Activated CD8-positive, alpha-beta memory T cell treated with anti-CD3 and anti-CD28 coated beads for 1 hour (primary cell): ENCODE data around the gene LCORL.
"Not testable (repeated sequence)": the region's sequence is repeated elsewhere in the genome, so short reads cannot be mapped to it uniquely, and the experiment has no call there.

Experiments used
- DNase-seq, 2 donors: peaks; one replicate each; pipeline ENCODE4 v3.0.0-alpha.2; 2020; ENCODE audit warnings: low read depth in 1 of 2; ENCODE audit errors: extremely low read depth in 1 of 2

LCORL gene

DNA sequence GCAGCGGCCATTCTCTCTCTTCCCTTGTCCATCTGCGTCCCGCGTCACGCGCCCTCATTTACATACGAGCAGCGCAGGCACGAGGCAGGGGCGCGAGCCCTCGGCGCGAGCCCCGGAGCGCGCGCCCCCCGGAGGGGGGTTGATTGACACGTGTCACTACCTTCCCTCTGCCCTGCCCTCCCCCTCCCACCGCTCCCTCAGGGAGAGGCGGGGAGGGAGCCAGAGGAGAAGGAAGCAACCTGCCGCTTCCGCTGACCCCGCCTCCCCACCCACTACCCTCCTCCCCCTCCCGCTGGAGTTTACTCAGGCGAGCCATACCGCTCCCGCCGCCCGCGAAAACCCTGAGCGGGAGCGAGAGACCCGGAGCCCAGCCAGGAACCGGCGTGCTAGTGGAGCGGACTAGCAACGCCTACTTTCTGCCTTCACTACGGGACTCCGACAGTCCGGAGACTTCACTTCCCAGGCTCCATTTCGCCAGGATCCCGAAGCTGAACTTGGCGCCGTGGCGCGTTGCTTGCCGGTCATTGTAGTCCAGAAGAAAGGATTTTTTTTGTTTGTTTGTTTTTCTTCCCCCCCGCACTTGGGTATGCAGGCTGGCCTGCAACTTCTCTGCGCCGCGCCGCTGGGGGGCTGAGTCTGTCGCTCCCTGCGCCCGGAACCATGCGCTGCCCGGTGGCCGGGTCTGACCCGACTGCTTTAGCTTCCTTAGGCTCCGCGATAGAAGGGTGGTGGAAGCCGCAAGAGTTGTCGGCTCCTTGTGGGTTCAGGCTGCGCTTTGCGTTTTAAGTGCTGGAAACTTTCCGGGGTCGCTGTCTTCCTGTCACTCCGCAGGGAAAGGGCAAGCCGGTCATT lies at the start of gene LCORL:
TSS of gene LCORL (minus strand) at position 36 of the 852 bp plus-strand sequence. CDS start at position 32, 4 bp downstream.
- DNase-seq, result peak; percentile 70 to 75

DNA sequence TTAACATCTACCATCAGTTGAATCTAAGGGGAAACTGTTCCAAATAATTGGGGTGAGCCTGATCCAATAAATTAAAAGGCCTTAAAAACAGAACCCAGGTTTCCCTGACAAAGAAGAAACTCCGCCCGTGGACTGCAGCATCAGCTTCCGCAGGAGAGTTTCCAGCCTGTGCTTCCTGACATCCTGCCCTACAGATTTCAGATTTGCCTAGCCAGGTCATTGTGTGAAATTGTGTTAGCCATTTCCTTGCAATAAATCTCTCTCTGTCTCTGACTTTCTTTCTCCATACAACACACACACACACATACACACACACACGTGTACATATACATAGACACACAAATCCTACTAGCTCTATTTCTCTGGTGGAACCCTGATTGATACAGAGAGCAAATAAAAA lies 48.3 kb upstream of the LCORL start:
- DNase-seq, result no peak

DNA sequence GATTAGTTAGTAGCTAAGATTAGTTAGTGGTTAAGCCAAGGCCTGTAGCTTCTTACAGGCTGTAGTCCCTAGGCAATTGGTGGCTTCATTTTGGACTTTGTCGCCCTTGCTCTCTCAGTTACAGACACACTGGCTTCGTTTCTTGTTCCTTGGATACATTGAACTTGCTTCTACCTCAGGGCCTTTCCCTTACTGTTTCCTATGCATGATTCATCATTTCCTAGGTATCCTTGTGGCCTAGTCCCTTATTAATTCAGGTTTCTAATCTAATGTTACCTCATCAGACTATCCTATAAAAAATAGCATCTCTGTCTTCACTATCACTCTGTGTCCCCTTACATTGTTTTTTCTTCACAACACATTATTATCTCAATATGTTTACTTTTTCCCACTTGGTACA lies 45.5 kb upstream of the LCORL start:
- no peak for DNase-seq

DNA sequence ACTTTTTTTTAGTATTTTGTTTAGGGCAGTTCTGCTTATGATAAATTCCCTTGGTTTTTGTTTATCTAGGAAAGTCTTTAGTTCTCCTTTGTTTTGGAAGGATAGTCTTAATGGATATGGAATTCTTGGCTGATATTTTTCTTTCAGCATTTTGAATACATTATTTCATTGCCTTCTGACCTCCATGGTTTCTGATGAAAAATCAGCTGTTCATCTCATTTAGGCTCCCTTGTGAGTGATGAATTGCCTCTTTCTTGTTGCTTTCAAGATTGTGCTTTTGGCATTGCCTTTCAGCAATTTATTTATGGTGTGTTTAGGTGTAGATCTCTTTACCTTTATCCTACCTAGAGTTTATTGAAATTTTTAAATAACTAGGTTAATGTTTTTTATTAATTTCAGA lies 41.5 kb upstream of the LCORL start:
- no peak for DNase-seq

DNA sequence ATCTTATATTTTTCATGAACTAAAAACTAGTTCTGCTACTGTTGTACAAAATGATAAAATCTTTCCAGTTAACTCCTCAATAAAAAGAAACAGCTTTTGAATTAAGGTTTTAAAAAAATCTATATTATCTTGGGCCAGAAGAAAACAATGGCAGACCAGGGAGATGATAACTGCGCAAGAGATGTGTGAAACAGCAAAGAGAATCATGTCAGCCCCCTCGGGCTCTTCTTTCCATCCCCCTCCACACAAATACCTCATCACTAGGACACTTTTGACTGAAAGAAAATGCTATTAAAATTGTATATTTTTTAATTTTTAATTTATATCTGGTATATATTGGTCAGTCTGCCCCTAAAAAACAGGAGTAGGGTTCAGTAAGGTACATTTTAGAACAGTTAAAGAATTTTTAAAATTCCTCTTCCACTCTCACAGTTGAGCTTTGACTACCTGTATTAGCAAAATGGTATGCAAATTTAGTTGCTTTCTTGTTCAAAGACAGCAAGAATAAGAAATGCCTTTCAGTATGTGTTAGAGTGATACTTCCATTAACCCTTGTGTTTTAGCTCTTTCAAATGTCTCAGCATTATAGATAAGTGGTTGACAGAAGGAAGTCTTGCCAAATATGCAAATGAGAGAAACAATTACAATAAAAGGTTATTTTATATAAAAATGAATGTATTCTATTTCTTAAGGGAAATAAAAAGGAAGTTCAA lies 36.4 kb upstream of the LCORL start:
- DNase-seq, result no peak

DNA sequence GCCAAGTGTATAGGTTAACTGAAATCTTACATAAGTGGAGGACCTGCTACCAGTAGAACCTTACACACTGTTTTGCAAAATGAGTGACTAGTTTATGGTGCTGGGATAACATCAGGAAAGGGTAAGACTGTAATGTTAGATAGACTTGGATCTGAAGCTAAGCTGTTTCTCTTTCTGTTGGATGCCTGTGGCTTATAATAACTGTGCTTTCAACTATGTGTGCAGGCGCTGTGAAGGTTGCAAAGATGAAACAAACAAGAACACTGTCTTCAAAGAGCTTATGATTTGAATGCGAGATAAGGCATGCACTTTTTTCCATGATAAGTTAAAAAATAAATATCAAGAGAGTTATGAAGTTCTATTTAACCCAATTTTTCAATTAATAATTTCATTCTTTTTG lies 34.5 kb upstream of the LCORL start:
- DNase-seq, result no peak

DNA sequence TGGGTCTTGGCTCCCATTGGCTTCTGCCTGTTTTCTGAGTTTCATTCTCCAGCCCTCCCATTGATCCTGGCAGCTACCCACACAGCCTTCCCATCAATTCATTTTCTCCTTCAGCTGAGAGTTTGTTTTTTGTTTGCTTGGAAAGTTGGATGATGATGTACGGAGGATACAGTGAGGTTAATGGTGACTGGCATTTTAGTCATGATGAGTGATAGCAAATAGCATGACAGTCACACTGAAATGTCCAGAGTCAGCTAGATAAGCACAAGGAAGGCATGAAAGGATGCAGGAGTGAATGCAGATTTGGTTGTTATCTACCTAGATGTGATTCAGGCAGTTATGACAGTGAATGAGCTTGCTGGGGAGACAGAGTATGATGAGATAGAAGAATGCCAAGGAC lies 30.6 kb upstream of the LCORL start:
- no peak for DNase-seq

DNA sequence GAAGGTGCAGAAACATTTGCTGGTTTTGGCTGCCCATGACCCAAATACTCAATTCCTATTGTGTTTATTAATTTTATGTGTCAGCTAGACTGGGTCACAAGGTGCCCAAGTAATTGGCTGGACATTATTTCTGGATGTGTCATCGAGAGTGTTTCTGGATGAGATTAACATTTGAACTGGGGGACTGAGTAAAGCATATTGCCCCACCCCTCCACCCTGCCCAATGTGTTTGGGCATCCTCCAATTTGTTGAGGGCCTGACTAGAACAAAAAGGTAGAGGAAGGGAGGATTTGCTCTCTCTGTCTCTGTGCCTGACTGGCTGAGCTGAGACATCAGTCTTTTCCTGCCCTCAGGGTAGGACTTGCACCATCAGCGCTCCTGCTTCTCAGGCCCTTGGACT lies 29.7 kb upstream of the LCORL start:
- no peak for DNase-seq

DNA sequence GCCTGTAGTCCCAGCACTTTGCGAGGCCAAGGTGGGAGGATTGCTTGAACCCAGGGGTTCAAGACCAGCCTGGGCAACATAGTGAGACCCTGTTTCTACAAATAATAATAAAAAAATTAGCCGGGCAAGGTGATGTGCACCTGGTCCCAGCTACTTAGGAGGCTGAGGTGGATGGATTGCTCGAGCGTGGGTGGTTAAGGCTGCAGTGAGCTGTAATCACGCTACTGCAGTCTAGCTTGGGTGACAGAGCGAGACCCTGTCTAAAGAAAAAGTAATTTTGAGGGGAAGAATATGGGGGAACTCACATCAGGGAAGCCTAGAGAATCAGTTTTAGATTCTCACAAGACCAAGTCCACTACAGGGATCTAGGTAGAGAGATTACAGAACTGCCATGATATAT lies 28.9 kb upstream of the LCORL start:
- DNase-seq, result no peak

DNA sequence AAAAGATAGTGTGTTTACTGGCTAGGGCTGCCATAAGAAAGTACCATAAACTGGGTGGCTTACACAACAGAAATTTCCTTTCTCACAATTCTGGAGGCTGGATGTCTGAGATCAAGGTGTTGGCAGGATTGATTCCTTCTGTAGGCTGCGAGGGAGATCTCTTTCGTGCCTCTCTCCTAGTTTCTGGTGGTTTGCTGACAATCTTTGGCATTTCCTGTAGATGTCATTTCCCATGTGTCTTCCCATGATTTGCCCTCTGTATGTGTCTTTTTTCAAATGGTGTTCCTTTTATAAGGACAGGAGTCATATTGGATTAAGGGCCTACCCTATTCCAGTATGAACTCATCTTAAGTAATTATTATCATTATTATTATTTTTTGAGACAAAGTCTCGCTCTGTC lies 27.9 kb upstream of the LCORL start:
- DNase-seq, result no peak

DNA sequence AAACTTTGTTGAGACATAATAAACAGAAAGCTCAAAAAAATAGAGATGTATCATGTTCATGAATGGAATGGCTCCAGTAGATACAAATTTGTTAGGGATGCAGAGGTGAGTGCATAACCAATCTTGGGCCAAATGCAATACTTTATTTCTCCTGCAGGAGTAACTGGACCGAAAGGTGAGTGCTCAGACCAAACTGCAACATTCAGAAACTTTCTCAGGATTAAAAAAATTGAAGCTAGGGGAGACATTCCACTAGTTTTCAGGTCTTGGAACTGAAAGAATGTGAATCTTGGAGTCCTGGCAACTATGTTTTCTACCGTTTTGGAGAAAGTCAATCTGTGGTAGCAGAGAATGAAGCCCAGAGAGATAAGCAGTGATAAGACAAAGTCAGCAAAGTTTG lies 21.2 kb upstream of the LCORL start:
- no peak for DNase-seq

DNA sequence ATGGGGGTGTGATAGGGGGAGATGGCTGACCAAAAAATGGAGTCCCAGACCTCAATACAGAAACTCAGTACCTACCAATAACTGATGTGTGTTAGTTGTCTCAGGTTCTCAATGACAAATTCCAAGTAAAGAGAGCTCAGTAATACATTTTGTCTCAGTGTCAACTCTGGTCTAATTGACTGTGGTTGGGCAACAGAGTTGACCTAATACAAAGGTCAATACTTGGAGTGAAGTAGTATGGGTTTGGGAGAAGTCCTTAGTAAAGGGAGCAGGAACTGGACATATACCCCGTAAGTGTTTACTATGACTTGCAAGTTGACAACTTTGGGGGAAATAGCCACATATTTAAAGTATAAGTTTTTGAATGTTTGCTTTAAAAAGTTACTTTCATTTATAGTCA lies 20.5 kb upstream of the LCORL start:
- DNase-seq, result no peak

DNA sequence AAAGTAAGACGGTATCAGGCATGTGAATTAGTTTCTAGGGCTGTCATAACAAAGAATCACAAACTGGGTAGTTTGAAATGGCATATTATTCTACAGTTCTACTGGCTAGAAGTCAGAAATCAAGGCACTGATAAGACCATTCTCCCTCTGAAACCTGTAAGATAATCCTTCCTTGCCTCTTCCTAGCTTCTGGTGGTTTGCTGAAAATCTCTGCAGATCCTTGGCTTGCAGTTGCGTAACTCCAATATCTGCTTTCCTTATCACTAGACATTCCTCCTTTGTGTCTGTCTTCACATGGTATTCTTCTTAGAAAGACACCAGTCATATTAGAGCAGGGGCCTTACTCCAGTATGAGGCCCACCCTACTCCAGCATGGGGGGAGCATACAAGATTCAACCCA lies 19.6 kb upstream of the LCORL start:
- no peak for DNase-seq

DNA sequence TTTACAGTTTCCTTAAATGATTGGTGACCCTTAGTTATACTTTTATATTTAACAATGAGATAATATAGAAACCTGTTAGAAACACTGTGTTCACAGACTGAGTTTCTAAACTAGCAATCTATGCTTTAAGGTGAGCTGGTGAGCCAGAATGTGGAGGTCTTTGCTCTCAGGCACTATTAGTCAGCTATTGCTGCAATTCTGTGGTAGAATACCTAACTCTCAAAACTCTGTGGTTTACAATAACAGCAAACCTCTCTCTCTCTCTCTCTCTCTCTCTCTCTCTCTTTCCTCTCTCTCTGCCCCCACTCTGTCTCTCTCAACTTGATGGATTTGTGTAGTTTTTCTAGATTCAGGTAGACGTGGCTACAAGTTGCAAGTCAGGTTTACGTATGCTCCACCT lies 17.6 kb upstream of the LCORL start:
- DNase-seq, result no peak

DNA sequence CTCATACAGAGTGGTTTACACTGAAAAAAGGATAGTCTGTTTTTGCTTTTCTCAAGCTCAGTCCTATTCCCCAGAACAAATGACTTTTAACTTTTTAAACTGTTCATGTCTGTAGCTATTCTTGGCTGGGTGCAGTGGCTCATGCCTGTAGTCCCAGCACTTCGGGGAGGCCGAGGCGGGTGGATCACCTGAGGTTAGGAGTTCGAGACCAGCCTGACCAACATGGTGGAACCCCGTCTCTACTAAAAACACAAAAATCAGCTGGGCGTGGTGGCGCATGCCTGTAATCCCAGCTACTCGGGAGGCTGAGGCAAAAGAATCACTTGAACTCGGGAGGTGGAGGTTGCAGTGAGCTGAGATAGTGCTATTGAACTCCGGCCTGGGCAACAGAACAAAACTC lies 14.8 kb upstream of the LCORL start:
- not testable (repeated sequence) for DNase-seq

DNA sequence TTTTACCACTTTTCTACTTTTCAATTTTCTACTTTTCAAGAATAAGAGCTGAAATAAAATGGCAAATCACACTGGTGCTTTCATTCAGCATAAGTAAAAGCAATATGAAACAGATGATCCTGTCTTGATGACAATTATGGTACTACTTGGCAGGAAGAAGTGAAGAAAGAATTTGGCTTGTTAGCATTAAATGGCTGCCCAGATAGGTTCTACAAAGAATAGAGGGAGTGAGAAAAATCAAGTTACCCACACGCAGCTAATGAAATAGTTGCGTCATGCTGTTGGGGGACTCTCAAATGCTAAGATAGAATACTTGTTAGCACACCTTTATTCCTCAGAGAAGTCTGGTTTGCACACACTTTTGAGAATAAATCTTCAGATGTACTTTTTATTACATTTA lies 12.5 kb upstream of the LCORL start:
- no peak for DNase-seq

DNA sequence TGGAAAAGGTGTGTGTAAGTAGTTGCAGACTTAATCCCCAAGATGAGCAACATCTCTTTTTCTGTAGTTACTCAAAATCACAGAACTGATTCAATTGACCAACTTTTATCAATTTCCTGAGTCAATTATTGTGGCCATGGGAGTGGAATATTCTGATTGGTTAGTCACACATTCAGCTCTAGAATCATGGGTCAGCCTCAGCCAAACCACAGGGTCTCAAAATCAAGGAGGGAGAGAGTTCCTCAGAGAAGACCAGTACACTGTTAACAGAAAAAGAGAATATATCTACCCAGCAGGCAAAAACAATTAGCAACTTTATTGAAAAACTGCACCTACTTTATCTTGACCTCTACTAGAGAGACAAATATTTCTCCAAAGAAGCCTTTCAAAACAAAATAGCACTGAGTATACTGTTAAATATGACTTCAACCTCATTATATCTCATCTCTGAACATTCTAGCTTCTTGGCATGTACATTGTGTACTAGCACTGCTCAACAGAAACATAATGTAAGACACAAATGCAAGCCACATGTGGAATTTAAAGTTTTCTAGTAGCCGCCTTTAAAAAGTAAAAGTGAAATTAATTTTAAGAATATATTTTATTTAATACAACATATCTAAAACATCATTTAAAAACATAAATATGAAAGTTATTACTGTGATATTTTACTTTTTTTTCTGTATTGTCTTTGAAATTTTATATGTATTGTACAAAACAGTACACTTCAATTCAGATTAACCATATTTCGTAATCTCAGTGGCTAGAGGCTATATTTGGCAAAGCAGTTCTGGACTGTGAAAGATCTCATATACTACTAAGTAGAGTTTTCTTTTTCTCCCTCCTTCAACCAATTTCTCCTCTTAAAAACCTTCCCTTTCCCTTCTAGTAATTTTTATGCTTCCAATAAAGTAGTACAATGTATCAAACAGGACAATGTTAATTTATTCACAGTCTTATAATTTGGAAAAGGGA lies 11.8 kb upstream of the LCORL start:
- DNase-seq, result no peak

DNA sequence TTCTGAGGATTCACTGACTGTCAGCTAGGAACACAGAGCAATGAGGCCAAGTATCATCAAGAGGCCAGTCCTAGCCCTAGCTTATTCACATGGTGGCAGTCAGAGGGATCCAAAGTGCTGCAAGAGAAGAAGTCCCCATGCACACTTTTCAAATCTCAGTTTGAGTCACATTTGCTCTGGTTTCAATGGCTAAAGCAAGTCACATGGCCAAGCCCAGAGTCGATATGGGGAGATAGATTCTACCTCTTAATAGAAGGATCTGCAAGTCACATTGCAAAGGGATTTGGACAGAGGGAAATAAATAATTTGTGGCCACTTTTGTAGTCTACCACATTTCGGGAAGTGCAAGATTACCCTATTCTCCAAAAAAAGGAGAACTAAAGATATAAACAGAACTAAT lies 3.7 kb upstream of the LCORL start:
- no peak for DNase-seq

DNA sequence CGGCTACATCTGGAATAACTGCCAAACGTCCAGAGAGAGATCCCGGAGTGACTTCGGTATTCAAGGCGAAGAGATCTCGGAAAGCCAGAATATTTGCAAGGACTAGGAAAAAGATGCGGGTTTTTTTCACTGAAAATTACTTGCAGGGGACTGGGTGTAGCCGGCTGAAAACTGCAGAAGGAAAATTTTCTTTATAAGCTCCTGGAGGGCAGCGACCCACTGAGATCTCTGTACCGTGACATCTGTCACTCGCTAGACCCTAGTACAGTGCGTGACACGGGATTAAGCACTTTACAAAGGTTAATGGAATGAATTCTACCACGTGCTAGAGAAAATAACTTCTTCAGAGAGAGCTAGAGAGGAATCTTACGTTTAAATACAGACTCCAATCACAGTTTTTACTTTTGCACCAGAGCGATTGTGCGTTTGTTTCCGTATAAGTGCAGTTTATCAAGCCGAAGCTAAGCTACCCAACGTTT lies 1.1 kb upstream of the LCORL start:
- DNase-seq, result no peak

DNA sequence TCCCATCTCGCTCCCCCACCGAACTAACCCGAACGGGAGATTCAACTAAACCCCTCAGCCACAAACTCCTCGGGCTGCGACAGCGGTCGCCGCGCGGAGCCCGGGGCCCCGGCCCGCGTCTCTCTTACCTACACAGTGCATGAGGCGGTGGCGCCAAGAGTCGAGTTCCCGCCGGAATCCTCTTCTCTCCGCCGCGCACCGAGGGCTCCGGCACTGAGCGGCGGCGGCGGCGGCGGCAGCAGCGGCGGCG lies 160 bp downstream of the LCORL start:
- DNase-seq, result no peak

DNA sequence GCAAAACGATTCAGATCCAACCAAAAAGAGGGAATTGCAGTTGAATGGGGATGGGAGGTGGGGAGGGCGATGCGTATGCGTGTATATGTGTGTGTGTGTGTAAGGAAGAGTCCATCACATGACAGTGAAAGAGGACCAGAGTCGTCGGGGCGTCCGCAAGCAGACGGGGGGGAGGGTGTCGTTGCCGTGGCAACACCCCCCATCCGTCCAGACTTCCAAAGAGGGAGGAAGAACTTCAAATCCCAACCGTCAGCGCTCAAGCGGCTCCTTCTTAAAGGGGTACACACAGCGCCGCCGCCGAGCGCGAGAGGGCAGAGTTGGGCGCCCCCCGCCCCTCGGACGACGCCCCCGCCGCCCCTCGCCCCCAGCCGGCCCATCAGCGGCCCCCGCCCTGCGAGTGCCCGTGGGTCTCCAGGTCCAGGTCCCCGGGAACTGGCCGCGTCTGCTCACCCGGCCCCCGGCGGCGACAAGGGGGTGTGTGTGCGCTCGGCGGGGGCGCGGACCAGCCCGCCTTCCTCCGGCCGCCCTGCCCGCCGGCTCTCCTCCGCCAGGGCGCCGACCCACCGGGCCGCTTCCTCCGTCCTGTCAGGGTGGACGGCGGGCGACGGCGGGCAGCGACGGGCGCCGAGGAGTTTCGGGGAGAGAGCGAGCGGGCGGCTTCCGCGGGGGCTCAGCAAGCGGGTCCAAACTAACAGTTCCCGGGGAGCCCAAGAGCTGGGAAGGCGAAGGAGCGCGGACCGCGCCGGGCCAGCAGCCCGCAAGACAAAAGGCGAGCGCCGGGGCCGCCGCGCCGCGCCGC lies 685 bp downstream of the LCORL start:
- DNase-seq, result peak in 1 of 2 donors; percentile 30
